ENCODE data around the gene COL4A6. TPM values are rescaled to one million over a fixed set of nuclear protein-coding genes. Genes with fewer than 3 reads are reported as not detected.

Gene COL4A6
- total RNA-seq, 1 experiment from 2014 or later = 2.4 TPM

DNA sequence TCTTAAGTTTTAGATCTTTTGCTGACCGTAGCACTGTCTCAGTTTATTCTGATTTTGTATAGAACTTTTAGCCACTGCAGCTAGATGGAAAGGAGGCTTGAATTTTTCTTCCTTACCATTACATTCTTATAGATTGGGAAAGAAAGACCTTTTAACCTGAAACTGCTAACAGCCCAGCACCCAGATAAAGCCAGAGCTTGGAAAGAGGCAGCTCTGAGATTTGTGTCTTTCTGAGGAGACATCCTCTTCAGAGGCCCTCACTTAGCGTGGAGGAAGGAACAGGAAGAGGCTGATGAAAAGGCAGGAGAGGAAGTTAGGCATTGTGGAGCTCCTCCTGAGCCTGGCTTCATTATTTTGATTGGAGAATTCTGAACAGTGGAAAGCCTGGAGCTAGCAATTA is 311.6 kb downstream of the COL4A6 start:
- POLR2A ChIA-PET = no interaction called here
- Histone ChIP-seq H3K36me3 (ENCODE audit: control insufficient read depth in 1 of 2, insufficient read depth in 2 of 2, low read length in 2 of 2) (no peaks in the 10 kb centered on the region), H3K79me2 (ENCODE audit: insufficient read depth, low read length) (no peaks in the 10 kb centered on the region), H3K27me3 (ENCODE audit: insufficient read depth, low read length) (no peaks in the 10 kb centered on the region), H3K9ac (ENCODE audit: low read length) (no peak overlapping the region), H4K20me1 (ENCODE audit: insufficient read depth) (no peaks in the 10 kb centered on the region), H3K27ac (ENCODE audit: low read depth, low read length) (no peak overlapping the region), H3K4me2 (ENCODE audit: low read length) (no peak overlapping the region), H3K4me3 (replicated peaks in 1 of 2; ENCODE audit: low read depth in 1 of 2, low read length in 2 of 2) (no peak overlapping the region), H3K9me2 (ENCODE audit: insufficient read depth) (no peaks in the 10 kb centered on the region), H3K4me1 (ENCODE audit: control insufficient read depth in 1 of 2, insufficient read depth in 2 of 2, low read length in 2 of 2) (peaks cover 0 to 7% of the 10 kb centered on the region in 2 experiments; a peak in 2 of 4 replicates), H2AFZ (ENCODE audit: low read depth, low read length, poor library complexity, severe bottlenecking) (no peak overlapping the region), H3K9me3 (ENCODE audit: control insufficient read depth in 1 of 2, insufficient read depth in 1 of 2, low read depth in 1 of 2, low read length in 2 of 2) (no peaks in the 10 kb centered on the region)
- TF ChIP-seq TCF7L2 (IDR thresholded peaks at IDR 0.05; ENCODE audit: borderline replicate concordance, extremely low read depth, insufficient read depth, insufficient read length) (no peak), FOSL1 (IDR thresholded peaks at IDR 0.05; ENCODE audit: low read depth) (no peak), SRF (IDR thresholded peaks at IDR 0.05; ENCODE audit: low read depth) (no peak)
- intact Hi-C loops (cut with micrococcal nuclease) = no loop called here
- CTCF ChIA-PET = no interaction called here
- ATAC-seq = no peak
- RAD21 ChIA-PET (ENCODE audit: low non-redundant PET in 1 of 2, low total read pairs in 2 of 2, uncharacterized antibody in 2 of 2, unreplicated experiment in 2 of 2) = no interaction called here
- BruUV-seq (replicated peaks) = no TSS peak
- no peak for DNase-seq (ENCODE audit: low read depth, low spot score)

DNA sequence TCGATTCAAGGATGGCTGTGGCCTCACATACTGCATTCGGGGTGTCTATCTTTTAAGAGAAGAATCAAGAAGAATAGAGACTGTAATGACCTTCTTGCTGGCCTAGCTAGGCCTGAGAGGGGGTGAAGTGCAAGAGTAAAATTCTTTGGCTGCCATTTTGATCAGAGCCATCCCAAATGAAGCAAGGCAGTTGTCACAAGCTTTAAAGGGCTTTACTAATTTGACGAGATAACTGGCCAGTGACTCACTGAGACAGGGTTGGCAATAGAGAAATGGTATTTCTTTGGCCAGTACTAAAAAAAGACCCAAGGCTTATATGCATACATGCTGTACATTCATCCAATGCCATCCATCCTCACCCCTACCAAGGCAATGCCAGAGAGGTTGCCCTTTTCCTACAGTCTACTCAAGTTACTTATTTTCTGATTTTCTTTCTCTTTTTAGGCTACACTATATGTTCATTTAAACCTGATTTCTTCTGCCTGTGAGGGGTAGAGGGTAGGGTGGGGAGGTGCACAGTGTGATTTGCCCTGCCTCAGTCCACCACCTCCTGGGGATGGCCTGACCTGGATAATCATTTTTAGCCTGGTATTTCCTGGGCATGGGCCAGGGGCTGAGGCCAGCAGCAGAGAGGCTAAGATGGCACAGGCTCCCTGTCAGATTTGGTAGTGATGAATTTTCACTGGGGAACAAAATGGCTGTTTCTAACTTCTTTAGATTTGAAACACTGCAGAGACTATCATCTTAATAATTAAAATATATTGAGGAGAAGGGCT is 314.4 kb downstream of the COL4A6 start:
- no peaks in the 10 kb centered on the region for H4K20me1 ChIP-seq (ENCODE audit: insufficient read depth)
- intact Hi-C loops (cut with micrococcal nuclease) = no loop called here
- H3K4me3 ChIP-seq (replicated peaks in 1 of 2; ENCODE audit: low read depth in 1 of 2, low read length in 2 of 2) = no peak overlapping the region
- no peaks in the 10 kb centered on the region for H3K9me3 ChIP-seq (ENCODE audit: control insufficient read depth in 1 of 2, insufficient read depth in 1 of 2, low read depth in 1 of 2, low read length in 2 of 2)
- H3K4me1 ChIP-seq (ENCODE audit: control insufficient read depth in 1 of 2, insufficient read depth in 2 of 2, low read length in 2 of 2) = no peaks in the 10 kb centered on the region
- no peak for TF ChIP-seq EZH2 (IDR thresholded peaks at IDR 0.05)
- TF ChIP-seq SRF (IDR thresholded peaks at IDR 0.05; ENCODE audit: low read depth) = no peak
- TF ChIP-seq, protein P1, sequence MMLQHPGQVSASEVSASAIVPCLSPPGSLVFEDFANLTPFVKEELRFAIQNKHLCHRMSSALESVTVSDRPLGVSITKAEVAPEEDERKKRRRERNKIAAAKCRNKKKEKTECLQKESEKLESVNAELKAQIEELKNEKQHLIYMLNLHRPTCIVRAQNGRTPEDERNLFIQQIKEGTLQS (IDR thresholded peaks at IDR 0.05) = no peak
- no peak for TF ChIP-seq CBX3 (IDR thresholded peaks at IDR 0.05; ENCODE audit: low read depth)
- no peak for TF ChIP-seq EGR1 (IDR thresholded peaks at IDR 0.05; ENCODE audit: low read depth)
- TF ChIP-seq FOSL1 (IDR thresholded peaks at IDR 0.05; ENCODE audit: low read depth) = no peak
- no peak for TF ChIP-seq SP1 (IDR thresholded peaks at IDR 0.05; ENCODE audit: low read depth)
- TF ChIP-seq CEBPB (IDR thresholded peaks at IDR 0.05; ENCODE audit: low read depth) = no peak
- no peak for TF ChIP-seq ELF1 (IDR thresholded peaks at IDR 0.05; ENCODE audit: borderline replicate concordance, low read depth)
- no peak for TF ChIP-seq POLR2A (IDR thresholded peaks at IDR 0.05; ENCODE audit: borderline replicate concordance, extremely low read depth, insufficient read depth, insufficient read length)
- H3K79me2 ChIP-seq (ENCODE audit: insufficient read depth, low read length) = no peaks in the 10 kb centered on the region
- ChIA-PET POLR2A (no interaction called here), RAD21 (ENCODE audit: low non-redundant PET in 1 of 2, low total read pairs in 2 of 2, uncharacterized antibody in 2 of 2, unreplicated experiment in 2 of 2) (no interaction called here), CTCF (no interaction called here)
- no peak overlapping the region for H2AFZ ChIP-seq (ENCODE audit: low read depth, low read length, poor library complexity, severe bottlenecking)
- no peaks in the 10 kb centered on the region for H3K36me3 ChIP-seq (ENCODE audit: control insufficient read depth in 1 of 2, insufficient read depth in 2 of 2, low read length in 2 of 2)
- H3K4me2 ChIP-seq (ENCODE audit: low read length) = no peak overlapping the region
- H3K27ac ChIP-seq (ENCODE audit: low read depth, low read length) = no peak overlapping the region
- no peaks in the 10 kb centered on the region for H3K9me2 ChIP-seq (ENCODE audit: insufficient read depth)
- H3K9ac ChIP-seq (ENCODE audit: low read length) = no peak overlapping the region
- ATAC-seq (no peak), DNase-seq (ENCODE audit: low read depth, low spot score) (no peak)
- no peaks in the 10 kb centered on the region for H3K27me3 ChIP-seq (ENCODE audit: insufficient read depth, low read length)
- BruUV-seq (replicated peaks) = no TSS peak
